Peyer's patch (tissue), 4 donors: ENCODE data around the gene ROBO2.

Experiments used
- CTCF ChIP-seq, 6 experiments: fragments of 450-650 bp in 4 of 6; fragments of 200-600 bp in 2 of 6; sonication (generic) in 1 of 6; IDR thresholded peaks; one replicate each; pipeline ENCODE4 v1.5.1; 2017 to 2019; ENCODE audit warnings: antibody characterized with exemption in 6 of 6, mild to moderate bottlenecking in 3 of 6, moderate library complexity in 1 of 6
- POLR2A ChIP-seq, 2 donors: fragments of 450-650 bp; IDR thresholded peaks; one replicate each; pipeline ENCODE4 v1.5.1; 2017; ENCODE audit warnings: antibody characterized with exemption in 2 of 2, mild to moderate bottlenecking in 2 of 2, moderate library complexity in 2 of 2

- TF ChIP-seq CTCF (IDR thresholded peaks at IDR 0.05) = no peak
- no peak for TF ChIP-seq POLR2A (IDR thresholded peaks at IDR 0.05)
Measured at GRCh38 chr3:77014226-77014625, 25.7 kb upstream of the ROBO2 start.
